GM18867 (cell line): ENCODE results near the gene GAGE12J.
"Not testable (repeated sequence)": the region's sequence is repeated elsewhere in the genome, so short reads cannot be mapped to it uniquely, and the experiment has no call there.

Experiments used
- ATAC-seq: cut with Tn5 transposase; IDR thresholded peaks from one replicate; pipeline ENCODE4 v1.9.1; 2021; ENCODE audit warnings: mild to moderate bottlenecking, moderate library complexity; ENCODE audit not compliant: unreplicated experiment

Gene GAGE12J

DNA sequence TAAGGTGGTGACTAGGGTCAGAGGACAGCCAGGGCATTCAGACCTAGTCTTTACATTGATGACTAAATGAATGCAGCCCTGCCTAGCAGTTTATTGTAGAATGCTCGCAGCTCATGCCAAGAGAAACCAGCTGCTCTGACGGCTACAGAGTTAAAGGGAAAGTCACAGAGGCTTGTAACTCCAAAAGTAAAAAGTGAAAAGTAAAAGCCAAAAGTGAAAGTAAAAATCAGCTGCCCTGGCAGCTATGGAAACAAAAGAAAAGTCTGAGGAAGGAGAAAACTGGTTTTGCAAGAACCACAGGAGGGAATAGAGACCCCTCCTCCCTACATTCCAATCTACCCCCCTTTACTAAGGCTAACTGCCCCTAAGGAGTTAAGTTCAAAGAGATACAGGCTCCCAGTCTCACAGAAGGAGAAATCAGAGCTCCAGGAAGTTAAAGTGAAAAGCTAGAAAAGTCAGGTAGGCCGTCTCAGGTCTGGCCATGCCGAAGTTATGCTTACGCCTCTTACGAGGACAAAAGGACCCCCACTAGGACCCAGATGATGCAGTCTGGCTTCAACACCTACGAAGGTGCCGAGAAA is 12.3 kb upstream of the GAGE12J start:
- ATAC-seq: no peak

DNA sequence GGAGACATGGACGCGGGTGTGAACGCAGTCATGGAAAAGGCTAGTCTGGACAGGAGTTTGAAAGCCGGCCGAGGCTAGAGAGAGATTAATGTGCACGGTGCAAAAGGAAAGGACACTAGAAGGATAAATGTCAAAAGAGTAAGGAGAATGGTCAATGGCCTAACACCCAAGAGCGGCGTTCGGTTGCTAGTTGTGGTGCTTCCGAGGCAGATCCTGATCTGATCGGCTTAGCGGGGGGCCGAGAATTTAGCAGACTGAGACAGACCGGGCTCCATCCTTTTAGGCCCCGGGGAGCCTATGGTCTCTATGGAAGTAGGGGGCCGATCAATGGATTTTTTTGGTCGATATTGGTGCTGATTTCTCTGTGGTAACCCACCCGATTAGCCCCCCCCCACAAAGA is 11.5 kb upstream of the GAGE12J start:
- no peak for ATAC-seq

DNA sequence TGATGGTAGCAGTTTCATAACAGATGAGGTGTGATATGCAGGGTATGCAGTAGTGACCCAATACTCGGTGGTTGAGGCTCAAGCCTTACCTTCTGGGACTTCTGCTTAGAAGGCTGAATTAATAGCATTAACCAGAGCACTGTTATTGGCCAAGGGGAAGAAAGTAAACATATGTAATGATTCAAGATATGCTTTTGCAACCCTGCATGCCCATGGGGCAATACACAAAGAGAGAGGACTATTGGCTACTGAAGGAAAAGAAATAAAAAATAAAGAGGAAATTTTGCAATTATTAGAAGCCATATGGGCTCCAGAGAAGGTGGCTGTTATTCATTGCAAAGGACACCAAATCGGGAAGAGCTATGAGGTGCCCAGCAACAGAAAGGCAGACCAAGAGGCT is 9.7 kb upstream of the GAGE12J start:
- no peak for ATAC-seq

DNA sequence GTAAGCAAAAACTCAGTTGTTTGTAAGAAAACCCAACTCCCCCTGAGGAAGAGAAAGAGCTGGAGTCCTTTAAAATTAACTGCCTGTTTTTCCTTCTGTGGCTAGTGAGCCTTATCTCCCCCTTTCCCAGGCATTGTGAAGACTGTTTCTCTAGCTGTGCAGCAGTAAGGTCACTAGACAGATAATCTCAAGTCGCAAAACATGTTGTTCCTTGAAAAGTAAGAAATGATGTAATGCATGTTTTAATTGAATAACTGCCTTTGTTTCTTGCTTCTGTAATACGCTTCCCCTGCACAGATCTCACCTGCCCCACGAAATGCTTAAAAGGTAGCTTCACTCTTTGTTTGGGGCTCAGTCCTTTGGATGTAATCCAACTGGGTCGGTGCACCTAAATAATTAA is 5.8 kb upstream of the GAGE12J start:
- ATAC-seq: no peak

DNA sequence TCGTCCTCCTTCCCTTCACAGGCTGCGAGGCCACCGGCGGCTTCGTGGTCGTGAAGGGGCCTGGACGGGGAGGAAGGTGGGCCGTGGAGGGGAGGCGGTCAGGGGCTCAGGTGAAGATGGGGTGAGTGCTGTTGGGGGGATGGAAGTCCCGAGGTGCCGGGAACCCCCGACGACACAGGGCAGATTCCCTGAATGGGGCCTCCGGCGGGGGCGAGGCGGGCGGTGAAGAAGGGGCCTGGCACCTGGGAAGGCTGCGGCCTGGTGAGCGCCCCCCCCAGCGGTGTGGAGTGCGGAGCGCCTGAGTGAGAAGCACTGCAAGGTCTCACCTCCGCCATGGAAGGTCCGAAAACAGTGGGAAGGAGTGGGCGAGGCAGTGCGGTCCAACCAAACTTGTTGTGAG is 429 bp downstream of the GAGE12J start:
- not testable (repeated sequence) for ATAC-seq

DNA sequence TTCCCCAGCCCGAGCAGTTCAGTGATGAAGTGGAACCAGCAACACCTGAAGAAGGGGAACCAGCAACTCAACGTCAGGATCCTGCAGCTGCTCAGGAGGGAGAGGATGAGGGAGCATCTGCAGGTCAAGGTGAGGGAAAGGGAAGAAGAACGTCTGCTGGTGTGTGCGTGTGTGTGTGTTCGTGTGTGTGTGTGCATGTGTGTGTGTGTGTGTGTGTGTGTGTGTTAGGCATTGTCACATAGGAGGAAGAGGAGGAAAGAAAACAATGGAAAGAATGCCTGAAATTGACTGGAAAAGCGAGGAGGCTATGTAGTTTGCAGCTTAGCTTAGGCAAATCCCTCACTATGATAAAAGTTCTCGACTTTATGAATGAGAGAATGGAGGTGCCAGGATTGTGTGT is 1.9 kb downstream of the GAGE12J start:
- ATAC-seq: not testable (repeated sequence)

DNA sequence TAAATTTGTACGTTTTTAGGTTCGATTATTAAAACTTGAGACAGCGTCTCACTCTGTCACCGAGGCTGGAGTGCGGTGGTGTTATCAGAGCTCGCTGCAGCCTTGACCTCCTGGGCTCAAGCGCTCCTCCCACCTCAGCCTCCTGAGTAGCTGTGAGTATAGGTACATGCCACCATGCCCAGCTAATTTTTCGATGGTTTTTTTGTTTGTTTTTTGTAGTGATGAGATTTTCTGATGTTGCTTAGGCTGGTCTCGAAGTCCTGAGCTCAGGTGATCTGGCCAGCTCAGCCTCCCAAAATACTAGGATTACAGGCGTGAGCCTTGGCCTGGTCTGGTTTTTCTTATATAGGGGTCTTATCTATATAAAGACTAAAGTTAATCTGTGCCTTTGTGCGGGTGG is 8.6 kb downstream of the GAGE12J start:
- not testable (repeated sequence) for ATAC-seq

DNA sequence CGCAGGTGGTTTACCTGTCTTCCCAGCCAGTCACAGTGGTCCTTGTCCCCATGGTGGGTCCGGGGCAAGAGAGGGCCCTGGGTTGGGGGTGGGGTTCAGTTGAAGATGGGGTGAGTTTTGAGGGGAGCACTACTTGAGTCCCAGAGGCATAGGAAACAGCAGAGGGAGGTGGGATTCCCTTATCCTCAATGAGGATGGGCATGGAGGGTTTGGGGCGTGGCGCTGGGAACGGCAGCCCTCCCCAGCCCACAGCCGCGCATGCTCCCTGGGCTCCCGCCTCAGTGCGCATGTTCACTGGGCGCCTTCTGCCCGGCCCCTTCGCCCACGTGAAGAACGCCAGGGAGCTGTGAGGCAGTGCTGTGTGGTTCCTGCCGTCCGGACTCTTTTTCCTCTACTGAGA is 9.4 kb downstream of the GAGE12J start, which contains the start of gene GAGE13:
TSS of gene GAGE13 (plus strand) at position 301 of the 400 bp plus-strand sequence. CDS start 1,156 bp downstream, outside the sequence.
- not testable (repeated sequence) for ATAC-seq

DNA sequence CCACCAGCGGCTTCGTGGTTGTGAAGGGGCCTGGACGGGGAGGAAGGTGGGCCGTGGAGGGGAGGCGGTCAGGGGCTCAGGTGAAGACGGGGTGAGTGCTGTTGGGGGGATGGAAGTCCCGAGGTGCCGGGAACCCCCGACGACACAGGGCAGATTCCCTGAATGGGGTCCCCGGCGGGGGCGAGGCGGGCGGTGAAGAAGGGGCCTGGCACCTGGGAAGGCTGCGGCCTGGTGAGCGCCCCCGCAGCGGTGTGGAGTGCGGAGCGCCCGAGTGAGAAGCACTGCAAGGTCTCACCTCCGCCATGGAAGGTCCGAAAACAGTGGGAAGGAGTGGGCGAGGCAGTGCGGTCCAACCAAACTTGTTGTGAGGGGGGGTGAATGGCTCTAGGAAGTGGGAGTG is 10.0 kb downstream of the GAGE12J start:
- ATAC-seq: not testable (repeated sequence)

DNA sequence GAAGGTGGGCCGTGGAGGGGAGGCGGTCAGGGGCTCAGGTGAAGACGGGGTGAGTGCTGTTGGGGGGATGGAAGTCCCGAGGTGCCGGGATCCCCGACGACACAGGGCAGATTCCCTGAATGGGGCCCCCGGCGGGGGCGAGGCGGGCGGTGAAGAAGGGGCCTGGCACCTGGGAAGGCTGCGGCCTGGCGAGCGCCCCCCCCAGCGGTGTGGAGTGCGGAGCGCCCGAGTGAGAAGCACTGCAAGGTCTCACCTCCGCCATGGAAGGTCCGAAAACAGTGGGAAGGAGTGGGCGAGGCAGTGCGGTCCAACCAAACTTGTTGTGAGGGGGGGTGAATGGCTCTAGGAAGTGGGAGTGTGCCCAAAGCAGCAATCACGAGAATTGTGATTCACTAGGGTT is 19.6 kb downstream of the GAGE12J start:
- not testable (repeated sequence) for ATAC-seq

DNA sequence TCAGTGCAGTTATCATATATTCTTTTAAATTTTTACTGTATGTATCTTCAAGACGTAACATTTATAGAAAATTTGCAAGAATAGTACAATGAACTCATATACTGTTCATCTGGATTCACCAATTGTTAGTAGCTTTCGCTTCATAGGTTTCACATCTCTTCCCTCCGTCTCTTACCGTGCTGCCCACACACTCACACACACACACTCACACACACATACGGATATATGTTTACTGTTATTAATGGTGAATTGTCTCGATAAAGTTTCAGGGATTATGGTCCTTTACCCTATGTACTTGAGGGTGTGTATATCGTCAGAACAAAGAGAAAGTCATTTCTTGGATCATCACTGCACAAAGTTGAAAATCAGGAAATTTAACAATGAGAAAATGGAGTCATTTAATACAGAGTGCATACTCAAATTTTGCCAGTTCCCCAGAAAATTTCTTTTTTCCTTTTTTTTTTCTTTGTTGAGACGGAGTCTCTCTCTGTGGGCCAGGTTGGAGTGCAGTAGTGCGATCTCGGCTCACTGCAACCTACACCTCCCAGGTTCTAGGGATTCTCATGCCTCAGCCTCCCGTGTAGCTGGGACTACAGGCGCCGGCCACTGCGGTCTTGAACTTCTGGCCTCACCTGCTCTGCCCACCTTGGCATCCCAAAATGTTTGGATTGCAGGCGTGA is 22.8 kb downstream of the GAGE12J start:
- not testable (repeated sequence) for ATAC-seq

DNA sequence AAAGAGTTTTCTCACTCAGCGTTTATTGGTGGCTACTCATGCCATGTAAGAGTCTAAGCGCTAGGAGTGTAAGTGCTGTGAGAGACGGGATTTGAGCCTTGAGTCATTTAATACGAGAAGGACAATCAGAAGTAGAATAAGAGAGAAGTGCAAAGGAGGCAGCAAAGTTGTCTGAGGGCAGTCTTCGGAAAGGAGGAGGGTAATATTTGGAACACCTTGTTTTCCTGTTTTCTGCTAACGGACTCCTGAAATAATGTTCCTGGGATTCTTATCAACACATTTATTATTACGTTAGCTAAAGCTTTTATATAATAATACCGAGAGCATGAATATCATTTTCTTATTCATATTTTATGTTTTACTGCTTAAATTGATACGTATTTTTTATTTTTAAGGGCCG is 23.6 kb downstream of the GAGE12J start:
- not testable (repeated sequence) for ATAC-seq

DNA sequence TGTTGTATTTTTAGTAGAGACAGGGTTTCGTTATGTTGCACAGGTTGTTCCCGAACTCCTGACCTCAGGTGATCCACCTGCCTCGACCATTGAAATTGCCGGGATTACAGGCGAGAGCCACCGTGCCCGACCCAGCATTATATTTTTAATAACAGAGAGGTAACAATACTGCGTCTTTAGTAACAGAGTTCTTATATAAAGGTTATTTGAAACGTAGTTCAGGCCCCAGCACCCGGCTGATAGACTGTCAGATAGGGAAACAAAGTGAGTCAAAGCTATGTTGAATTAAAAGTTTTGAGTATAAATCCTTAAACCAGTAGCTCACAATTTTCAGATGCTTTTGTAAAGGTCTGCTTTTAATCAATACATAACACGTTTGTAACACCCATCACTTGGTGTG is 24.3 kb downstream of the GAGE12J start:
- not testable (repeated sequence) for ATAC-seq
